Measurements from ENCODE around the gene AMDHD2.
A peak's percentile ranks its signal among the peaks of the same experiment; 100 is the strongest.

The AMDHD2 gene

GRCh38 chr16:2527071-2527783 lies 7.1 kb downstream of the AMDHD2 start:
- no peak overlapping the region for H3K9ac ChIP-seq (ENCODE audit: low read depth, low read length)
- H3K9me3 ChIP-seq (ENCODE audit: insufficient read depth, low read depth, low read length), result no peaks in the 10 kb centered on the region
- peaks cover 6% of the 10 kb centered on the region; the same call in 1 of the 2 replicates for H3K4me1 ChIP-seq (ENCODE audit: insufficient read depth, low read length)
- peaks cover 47% of the 10 kb centered on the region for H3K36me3 ChIP-seq (ENCODE audit: insufficient read depth, low read depth, low read length)
- no peaks in the 10 kb centered on the region for H3K27me3 ChIP-seq (ENCODE audit: insufficient read depth, low read length)
- H3K4me3 ChIP-seq (ENCODE audit: low read length), result no peak overlapping the region
- H3K27ac ChIP-seq (ENCODE audit: low read length), result no peak overlapping the region

- peaks cover 47% of the 10 kb centered on the region for H3K36me3 ChIP-seq (ENCODE audit: insufficient read depth, low read depth, low read length)
- H3K9me3 ChIP-seq (ENCODE audit: insufficient read depth, low read depth, low read length), result no peaks in the 10 kb centered on the region
- no peak overlapping the region for H3K9ac ChIP-seq (ENCODE audit: low read depth, low read length)
- no peaks in the 10 kb centered on the region for H3K27me3 ChIP-seq (ENCODE audit: insufficient read depth, low read length)
- H3K27ac ChIP-seq (ENCODE audit: low read length), result no peak overlapping the region
- peaks cover 6% of the 10 kb centered on the region; the same call in 1 of the 2 replicates for H3K4me1 ChIP-seq (ENCODE audit: insufficient read depth, low read length)
- H3K4me3 ChIP-seq (ENCODE audit: low read length), result no peak overlapping the region
Measured at GRCh38 chr16:2527784-2528100, 7.6 kb downstream of the AMDHD2 start.

GRCh38 chr16:2528161-2529060 lies 8.2 kb downstream of the AMDHD2 start:
- no peak overlapping the region for H3K9ac ChIP-seq (ENCODE audit: low read depth, low read length)
- no peak overlapping the region for H3K4me3 ChIP-seq (ENCODE audit: low read length)
- H3K36me3 ChIP-seq (ENCODE audit: insufficient read depth, low read depth, low read length), result peaks cover 41% of the 10 kb centered on the region
- no peaks in the 10 kb centered on the region; the same call in 1 of the 2 replicates for H3K27me3 ChIP-seq (ENCODE audit: insufficient read depth, low read length)
- H3K9me3 ChIP-seq (ENCODE audit: insufficient read depth, low read depth, low read length), result no peaks in the 10 kb centered on the region
- H3K27ac ChIP-seq (ENCODE audit: low read length), result no peak overlapping the region
- peaks cover 6% of the 10 kb centered on the region; the same call in 1 of the 2 replicates for H3K4me1 ChIP-seq (ENCODE audit: insufficient read depth, low read length)

GRCh38 chr16:2529061-2529931 lies 9.1 kb downstream of the AMDHD2 start:
- Histone ChIP-seq H3K4me1 (ENCODE audit: insufficient read depth, low read length) (peaks cover 6% of the 10 kb centered on the region; the same call in 1 of the 2 replicates), H3K9ac (ENCODE audit: low read depth, low read length) (no peak overlapping the region)

DNA sequence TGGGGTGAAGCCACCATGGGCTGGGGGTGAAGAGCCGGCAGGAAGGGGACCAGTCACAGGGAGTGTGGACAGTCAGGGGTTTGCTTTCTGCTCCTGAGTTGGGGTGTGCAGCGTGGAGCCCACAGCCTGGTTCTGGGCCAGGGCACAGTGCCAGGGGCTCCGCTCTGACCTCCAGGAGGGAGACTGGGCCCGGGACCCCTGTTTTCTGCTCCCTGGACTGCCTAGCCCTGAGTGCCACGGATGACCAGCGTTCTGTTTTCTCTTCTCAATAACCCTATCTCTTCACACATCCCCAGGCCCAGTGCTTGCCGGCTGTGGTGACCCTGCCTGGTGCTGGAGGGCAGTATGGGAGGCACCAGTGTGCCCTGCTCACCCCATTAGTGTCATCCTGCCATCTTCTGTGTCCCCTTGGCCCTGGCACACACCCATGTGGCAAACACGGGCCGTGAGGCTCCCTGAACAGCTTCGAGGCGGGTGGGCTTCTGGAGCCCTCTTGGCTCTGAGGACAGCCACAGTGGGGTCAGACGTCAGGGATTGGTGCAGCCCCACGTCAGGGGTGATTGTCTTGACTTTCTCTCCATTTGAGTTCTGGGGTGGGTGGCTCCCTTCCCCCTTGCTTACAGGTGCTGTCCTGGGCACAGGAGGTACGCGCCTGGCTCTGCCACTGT lies 9.9 kb downstream of the AMDHD2 start:
- H3K4me1 ChIP-seq (ENCODE audit: insufficient read depth, low read length), result peaks cover 6% of the 10 kb centered on the region; the same call in 1 of the 2 replicates
- H3K4me3 ChIP-seq (ENCODE audit: low read length), result no peak overlapping the region
- H3K9ac ChIP-seq (ENCODE audit: low read depth, low read length), result no peak overlapping the region
- H3K36me3 ChIP-seq (ENCODE audit: insufficient read depth, low read depth, low read length), result peaks cover 25% of the 10 kb centered on the region
- H3K9me3 ChIP-seq (ENCODE audit: insufficient read depth, low read depth, low read length), result no peaks in the 10 kb centered on the region
- no peaks in the 10 kb centered on the region; the same call in 1 of the 2 replicates for H3K27me3 ChIP-seq (ENCODE audit: insufficient read depth, low read length)
- no peak overlapping the region for H3K27ac ChIP-seq (ENCODE audit: low read length)

More at GRCh38 chr16:2529061-2529931, 9.1 kb downstream of the AMDHD2 start:
- Histone ChIP-seq H3K27ac (ENCODE audit: low read length) (no peak overlapping the region), H3K27me3 (ENCODE audit: insufficient read depth, low read length) (no peaks in the 10 kb centered on the region; the same call in 1 of the 2 replicates), H3K36me3 (ENCODE audit: insufficient read depth, low read depth, low read length) (peaks cover 32% of the 10 kb centered on the region), H3K9me3 (ENCODE audit: insufficient read depth, low read depth, low read length) (no peaks in the 10 kb centered on the region), H3K4me3 (ENCODE audit: low read length) (no peak overlapping the region)

- Histone ChIP-seq H3K27ac (ENCODE audit: low read length) (no peak overlapping the region), H3K4me3 (ENCODE audit: low read length) (peak overlapping the region; percentile 64; the same call in 1 of the 2 replicates), H3K9ac (ENCODE audit: low read depth, low read length) (peak overlapping the region; percentile 65; the same call in 1 of the 2 replicates)
Measured at GRCh38 chr16:2530629-2531318, 10.6 kb downstream of the AMDHD2 start.

GRCh38 chr16:2531371-2531695 lies 11.2 kb downstream of the AMDHD2 start, which contains the start of gene CEMP1:
TSS of gene CEMP1 (minus strand) at chr16:2531408. CDS start at chr16:2531073, 335 bp downstream.
- Histone ChIP-seq H3K27ac (ENCODE audit: low read length) (no peak within 1 kb of the TSS), H3K9me3 (ENCODE audit: insufficient read depth, low read depth, low read length) (no peaks in the 10 kb centered on the region), H3K27me3 (ENCODE audit: insufficient read depth, low read length) (no peaks in the 10 kb centered on the region; the same call in 1 of the 2 replicates), H3K36me3 (ENCODE audit: insufficient read depth, low read depth, low read length) (peaks cover 18% of the 10 kb centered on the region), H3K4me1 (ENCODE audit: insufficient read depth, low read length) (peaks cover 6% of the 10 kb centered on the region; the same call in 1 of the 2 replicates), H3K9ac (ENCODE audit: low read depth, low read length) (peak within 1 kb of the TSS; percentile 65; the same call in 1 of the 2 replicates), H3K4me3 (ENCODE audit: low read length) (peak within 1 kb of the TSS; percentile 73)

More at GRCh38 chr16:2530629-2531318, 10.6 kb downstream of the AMDHD2 start:
- Histone ChIP-seq H3K4me1 (ENCODE audit: insufficient read depth, low read length) (peaks cover 6% of the 10 kb centered on the region; the same call in 1 of the 2 replicates), H3K9me3 (ENCODE audit: insufficient read depth, low read depth, low read length) (no peaks in the 10 kb centered on the region), H3K27me3 (ENCODE audit: insufficient read depth, low read length) (no peaks in the 10 kb centered on the region; the same call in 1 of the 2 replicates), H3K36me3 (ENCODE audit: insufficient read depth, low read depth, low read length) (peaks cover 24% of the 10 kb centered on the region)

DNA sequence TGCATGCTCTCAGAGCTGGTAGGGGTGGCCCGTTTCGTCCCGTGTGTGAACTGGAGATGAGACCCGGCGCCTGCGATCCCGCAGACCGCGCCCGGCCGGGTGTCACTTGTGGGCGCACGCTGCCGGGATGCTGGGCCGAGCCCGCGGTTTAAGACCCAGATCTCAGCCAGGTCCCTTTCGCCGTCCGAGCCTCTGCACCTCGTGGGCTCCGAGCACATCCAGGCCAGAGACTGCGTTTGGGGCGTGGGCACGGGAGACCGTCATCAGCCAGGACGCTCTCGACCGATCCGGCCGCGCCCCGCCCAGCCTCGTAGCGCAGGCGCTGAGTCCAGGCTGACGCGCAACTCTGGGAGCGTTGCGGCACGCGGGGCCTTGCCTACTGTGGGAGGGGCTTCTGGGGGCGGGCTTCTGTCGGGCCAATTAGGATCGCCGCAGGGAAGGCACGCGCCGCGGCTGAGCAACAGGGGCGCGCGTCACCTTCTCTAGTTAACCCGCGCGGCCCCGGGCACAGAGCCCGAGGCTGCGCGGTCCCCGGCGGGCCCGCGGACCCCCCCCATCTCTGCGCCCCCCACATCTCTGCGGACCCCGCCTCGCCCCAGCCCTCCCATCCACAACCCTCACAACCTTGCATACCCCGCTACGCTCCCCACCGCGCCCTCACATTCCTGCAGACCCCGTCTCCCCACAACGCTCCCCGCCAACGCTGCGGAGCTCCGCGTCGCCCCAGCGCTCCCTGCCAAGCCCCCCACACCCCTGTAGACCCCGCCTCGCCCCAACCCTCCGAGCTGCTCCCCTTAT lies 11.7 kb downstream of the AMDHD2 start:
- Histone ChIP-seq H3K4me3 (ENCODE audit: low read length) (peak overlapping the region; percentile 73), H3K27ac (ENCODE audit: low read length) (no peak overlapping the region), H3K27me3 (ENCODE audit: insufficient read depth, low read length) (no peaks in the 10 kb centered on the region; the same call in 1 of the 2 replicates), H3K4me1 (ENCODE audit: insufficient read depth, low read length) (peaks cover 6% of the 10 kb centered on the region; the same call in 1 of the 2 replicates), H3K9ac (ENCODE audit: low read depth, low read length) (peak overlapping the region; percentile 65; the same call in 1 of the 2 replicates), H3K9me3 (ENCODE audit: insufficient read depth, low read depth, low read length) (no peaks in the 10 kb centered on the region), H3K36me3 (ENCODE audit: insufficient read depth, low read depth, low read length) (peaks cover 17% of the 10 kb centered on the region; the same call in 1 of the 2 replicates)

DNA sequence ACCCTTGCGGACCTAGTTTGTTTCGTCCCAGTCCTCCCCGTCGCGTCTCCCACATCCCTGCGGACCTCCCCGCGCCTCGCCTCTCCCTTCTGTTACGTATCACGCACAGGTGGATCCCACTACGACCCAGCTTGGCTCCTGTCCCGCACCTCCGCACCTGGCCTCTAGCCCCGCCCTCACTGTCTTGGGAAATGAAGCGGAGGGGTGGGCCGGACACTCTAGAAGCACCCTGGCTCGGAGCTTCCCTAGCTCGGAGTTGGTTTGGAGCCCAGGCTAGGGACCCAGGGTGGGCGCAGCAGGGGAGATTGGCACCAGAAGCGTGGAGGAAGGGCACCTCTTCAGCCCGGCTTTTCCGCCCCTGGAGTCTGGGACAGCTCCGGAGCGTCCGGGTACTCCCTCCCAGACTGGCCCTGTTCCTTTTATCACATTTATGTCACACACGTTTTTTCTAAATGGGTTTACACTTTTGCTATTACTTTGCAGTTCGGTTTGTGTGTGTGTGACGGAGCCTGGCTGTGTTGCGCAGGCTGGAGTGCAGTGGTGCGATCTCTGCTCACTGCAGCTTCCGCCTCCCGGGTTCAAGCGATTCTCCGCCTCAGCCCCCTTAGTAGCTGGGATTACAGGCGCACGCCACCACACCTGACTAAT lies 12.4 kb downstream of the AMDHD2 start:
- H3K27ac ChIP-seq (ENCODE audit: low read length), result no peak overlapping the region
- no peaks in the 10 kb centered on the region; the same call in 1 of the 2 replicates for H3K27me3 ChIP-seq (ENCODE audit: insufficient read depth, low read length)
- peak overlapping the region; percentile 62; the same call in 1 of the 2 replicates for H3K9ac ChIP-seq (ENCODE audit: low read depth, low read length)
- H3K36me3 ChIP-seq (ENCODE audit: insufficient read depth, low read depth, low read length), result peaks cover 17% of the 10 kb centered on the region; the same call in 1 of the 2 replicates
- no peaks in the 10 kb centered on the region for H3K9me3 ChIP-seq (ENCODE audit: insufficient read depth, low read depth, low read length)
- H3K4me3 ChIP-seq (ENCODE audit: low read length), result peak overlapping the region; percentile 73
- peaks cover 6% of the 10 kb centered on the region; the same call in 1 of the 2 replicates for H3K4me1 ChIP-seq (ENCODE audit: insufficient read depth, low read length)

Data from iPS-20b (cell line).